GM12878 (cell line): ENCODE results near the gene JAML. TPM values are rescaled to one million over a fixed set of nuclear protein-coding genes. Genes with fewer than 3 reads are reported as not detected.

Experiments
- ATAC-seq: fragments of 200-7000 bp; cut with Tn5 transposase; 3 replicates; pipeline ENCODE4 v1.9.1; 2020; ENCODE audit warnings: mild to moderate bottlenecking, moderate library complexity
- BruUV-seq: library from RNA; stranded (reverse); fragments of 400-500 nt; replicated peaks from 2 replicates; lab custom pipeline; 2021; lab: Mats Ljungman, UMichigan
- CTCF ChIA-PET: fragments of 300-600 bp; sonication (Branson Sonifier 250); formaldehyde crosslinking; extraction: SDS; loops from one replicate; lab custom pipeline; 2021; ENCODE audit warnings: inconsistent platforms; lab: Yijun Ruan, JAX
- POLR2A ChIA-PET: fragments of 350-600 bp; formaldehyde crosslinking; extraction: SDS; loops from one replicate; lab custom pipeline; 2021; ENCODE audit warnings: inconsistent platforms; lab: Charles Lee
- RAD21 ChIA-PET: fragments of 300-600 bp; sonication (Branson Sonifier 250); formaldehyde crosslinking; loops from one replicate; lab custom pipeline; 2023; ENCODE audit warnings: antibody characterized with exemption; ENCODE audit not compliant: unreplicated experiment; lab: Charles Lee
- SMC1A ChIA-PET: fragments of 300-600 bp; sonication (Branson Sonifier 250); formaldehyde crosslinking; loops from one replicate; lab custom pipeline; 2023; ENCODE audit not compliant: unreplicated experiment, uncharacterized antibody; lab: Charles Lee
- DNase-seq: peaks from one replicate; pipeline ENCODE4 v3.0.0-alpha.2; 2011; ENCODE audit warnings: low read depth, low spot score
- FAIRE-seq: peaks from 3 replicates; lab custom pipeline; 2011; peaks lifted over from hg19 to GRCh38; lab: Jason Lieb, UNC
- H2AFZ ChIP-seq: 2 replicates; pipeline ENCODE4 v1.6.0; 2011; ENCODE audit warnings: low read depth, low read length, control low read depth; ENCODE audit not compliant: control insufficient read depth
- H3K27ac ChIP-seq: 2 replicates; pipeline ENCODE4 v1.5.1; 2011; ENCODE audit warnings: control low read depth; ENCODE audit not compliant: control insufficient read depth, insufficient read depth
- H3K27me3 ChIP-seq, 2 experiments: replicated peaks in 1 of 2; 2 replicates each; pipeline versions ENCODE4 v1.6.0 to v1.6.1; 2011; ENCODE audit warnings: low read length in 1 of 2; ENCODE audit not compliant: control insufficient read depth in 2 of 2, insufficient read depth in 2 of 2
- H3K36me3 ChIP-seq, 2 experiments: 2 replicates each; pipeline ENCODE4 v1.5.1; 2011; ENCODE audit warnings: low read length in 1 of 2; ENCODE audit not compliant: control insufficient read depth in 2 of 2, insufficient read depth in 2 of 2
- H3K4me1 ChIP-seq: 2 replicates; pipeline ENCODE4 v1.6.1; 2011; ENCODE audit warnings: mild to moderate bottlenecking, low read length, moderate library complexity, mixed read lengths; ENCODE audit not compliant: control insufficient read depth, insufficient read depth
- H3K4me2 ChIP-seq: 2 replicates; pipeline ENCODE4 v1.6.0; 2011; ENCODE audit warnings: control low read depth; ENCODE audit not compliant: control insufficient read depth, insufficient read depth
- H3K4me3 ChIP-seq: fragments of 200-600 bp; sonication (generic); 2 replicates; pipeline ENCODE4 v1.5.1; 2016
- H3K79me2 ChIP-seq: 2 replicates; pipeline ENCODE4 v1.6.0; 2011; ENCODE audit warnings: low read length; ENCODE audit not compliant: control insufficient read depth, insufficient read depth
- H3K9ac ChIP-seq: 2 replicates; pipeline ENCODE4 v1.8.0; 2011; ENCODE audit warnings: low read length, control low read depth, mixed read lengths; ENCODE audit not compliant: control insufficient read depth, insufficient read depth
- H3K9me3 ChIP-seq: replicated peaks from 3 replicates; pipeline ENCODE4 v1.5.1; 2011; ENCODE audit warnings: mild to moderate bottlenecking, low read length; ENCODE audit not compliant: control insufficient read depth, insufficient read depth
- H4K20me1 ChIP-seq: 2 replicates; pipeline ENCODE4 v1.6.0; 2011; ENCODE audit not compliant: control insufficient read depth, insufficient read depth
- BRCA1 ChIP-seq: IDR thresholded peaks from 2 replicates; pipeline ENCODE4 v1.6.1; 2011; ENCODE audit warnings: low read depth, low read length, improper control_type of control experiment
- CBX3 ChIP-seq: fragments of 200-600 bp; sonication (generic); IDR thresholded peaks from 2 replicates; pipeline ENCODE4 v1.6.1; 2016; ENCODE audit warnings: low read depth, borderline replicate concordance
- CREB1 ChIP-seq: IDR thresholded peaks from 2 replicates; pipeline ENCODE4 v1.6.1; 2012; ENCODE audit warnings: low read depth, mild to moderate bottlenecking, inconsistent platforms
- DPF2 ChIP-seq: fragments of 450-650 bp; IDR thresholded peaks from 2 replicates; pipeline ENCODE4 v1.6.1; 2017; ENCODE audit warnings: mild to moderate bottlenecking
- IKZF1 ChIP-seq: fragments of 450-650 bp; conservative IDR thresholded peaks from 2 replicates; pipeline ENCODE4 v1.6.1; 2017; ENCODE audit warnings: antibody characterized with exemption, mild to moderate bottlenecking
- LARP7 ChIP-seq: fragments of 450-650 bp; IDR thresholded peaks from 2 replicates; pipeline ENCODE4 v1.6.1; 2017; ENCODE audit warnings: mild to moderate bottlenecking
- MTA2 ChIP-seq: fragments of 450-650 bp; IDR thresholded peaks from 2 replicates; pipeline ENCODE4 v1.6.1; 2016; ENCODE audit warnings: low read depth, mild to moderate bottlenecking, moderate library complexity
- NFIC ChIP-seq: IDR thresholded peaks from 2 replicates; pipeline ENCODE4 v1.6.1; 2012; ENCODE audit warnings: low read depth, mild to moderate bottlenecking, inconsistent platforms, low read length, moderate library complexity
- NFXL1 ChIP-seq: fragments of 450-650 bp; IDR thresholded peaks from 2 replicates; pipeline ENCODE4 v1.6.1; 2017; ENCODE audit warnings: antibody characterized with exemption, mild to moderate bottlenecking, borderline replicate concordance
- NFYA ChIP-seq: IDR thresholded peaks from 2 replicates; pipeline ENCODE4 v1.6.1; 2011; ENCODE audit warnings: low read depth, mild to moderate bottlenecking, low read length, improper control_type of control experiment, borderline replicate concordance
- POLR2A ChIP-seq: IDR thresholded peaks from 2 replicates; pipeline ENCODE4 v1.6.1; 2011; ENCODE audit warnings: low read depth, mild to moderate bottlenecking, low read length
- POU2F2 ChIP-seq: IDR thresholded peaks from 3 replicates; pipeline ENCODE4 v1.6.1; 2011; ENCODE audit warnings: low read depth, mild to moderate bottlenecking, low read length, borderline replicate concordance
- SUPT20H ChIP-seq: IDR thresholded peaks from 2 replicates; pipeline ENCODE4 v1.6.1; 2011; ENCODE audit warnings: low read depth, mild to moderate bottlenecking, low read length, moderate library complexity, borderline replicate concordance; ENCODE audit not compliant: control insufficient read depth
- TCF3 ChIP-seq: IDR thresholded peaks from 2 replicates; pipeline ENCODE4 v1.6.1; 2012; ENCODE audit warnings: low read depth, mild to moderate bottlenecking, low read length, borderline replicate concordance; ENCODE audit not compliant: insufficient read depth
- ZNF622 ChIP-seq: fragments of 450-650 bp; IDR thresholded peaks from 2 replicates; pipeline ENCODE4 v1.6.1; 2017; ENCODE audit warnings: mild to moderate bottlenecking, inconsistent platforms
- WGBS: methylation state at CpG from one replicate; pipeline ENCODE4 v1.1.6; 2016; ENCODE audit warnings: low lambda C conversion rate; ENCODE audit not compliant: insufficient replicate concordance, insufficient coverage; ENCODE audit errors: missing lambda C conversion rate; 5-methylcytosine and 5-hydroxymethylcytosine counted together
- in situ Hi-C: fragments of 300-500 bp; cut with MboI; formaldehyde crosslinking; loops from 9 replicates; pipeline ENCODE4 v1.14.3; 2018; ENCODE audit warnings: mixed read lengths
- intact Hi-C: fragments of 100-400 bp; cut with micrococcal nuclease; formaldehyde crosslinking; loops from one replicate; pipeline ENCODE4 v1.14.2; 2022; ENCODE audit not compliant: unreplicated experiment
- polyA plus RNA-seq, 11 experiments: library from polyadenylated mRNA; depleted of rRNA in 4 of 11; unstranded in 6 of 11; stranded (reverse) in 5 of 11; fragments of >200 nt; fragmentation: Nextera tagmentation in 4 of 11; fragmentation: Illumina TruSeq in 1 of 11; extraction: Ambion mirVana in 4 of 11; extraction: Trizol in 1 of 11; gene quantifications; 1 replicate in 1 of 11; 2 replicates in 10 of 11; pipeline versions ENCODE4 v1.2.1 to v1.2.3, GENCODE V29; 2011 to 2016; ENCODE audit warnings: inconsistent platforms in 2 of 11, missing spikeins in 2 of 11, low read depth in 1 of 11
- total RNA-seq, 4 experiments: library from RNA; depleted of rRNA in 3 of 4; stranded (reverse); fragments of >200 nt in 3 of 4; fragmentation: Illumina TruSeq in 1 of 4; extraction: Trizol in 1 of 4; gene quantifications; 2 replicates each; pipeline versions ENCODE4 v1.2.1 to v1.2.3, GENCODE V29; 2013 to 2021
- TF ChIP-seq, protein P1 (sequence below): fragments of 450-650 bp; IDR thresholded peaks from 2 replicates; pipeline ENCODE4 v1.6.1; 2017; ENCODE audit warnings: borderline replicate concordance
- TF ChIP-seq, protein P2 (sequence below): IDR thresholded peaks from 2 replicates; pipeline ENCODE4 v1.6.1; 2012; ENCODE audit warnings: low read depth, low read length, improper control_type of control experiment
- TF ChIP-seq, protein P3 (sequence below): IDR thresholded peaks from 2 replicates; pipeline ENCODE4 v1.6.1; 2011; ENCODE audit warnings: low read depth, low read length, improper control_type of control experiment, borderline replicate concordance
- TF ChIP-seq, protein P4 (sequence below): IDR thresholded peaks from 2 replicates; pipeline ENCODE4 v1.6.1; 2011; ENCODE audit warnings: borderline replicate concordance, low read depth, mild to moderate bottlenecking, moderate library complexity, low read length; ENCODE audit not compliant: insufficient read depth, poor library complexity, severe bottlenecking

Gene JAML
- total and polyA plus RNA-seq, 10 of the 15 experiments (the other 5 are each of a cell fraction or from before 2014, with no cell fraction given) = 0.60 to 8.1 (median 3.5) TPM

DNA sequence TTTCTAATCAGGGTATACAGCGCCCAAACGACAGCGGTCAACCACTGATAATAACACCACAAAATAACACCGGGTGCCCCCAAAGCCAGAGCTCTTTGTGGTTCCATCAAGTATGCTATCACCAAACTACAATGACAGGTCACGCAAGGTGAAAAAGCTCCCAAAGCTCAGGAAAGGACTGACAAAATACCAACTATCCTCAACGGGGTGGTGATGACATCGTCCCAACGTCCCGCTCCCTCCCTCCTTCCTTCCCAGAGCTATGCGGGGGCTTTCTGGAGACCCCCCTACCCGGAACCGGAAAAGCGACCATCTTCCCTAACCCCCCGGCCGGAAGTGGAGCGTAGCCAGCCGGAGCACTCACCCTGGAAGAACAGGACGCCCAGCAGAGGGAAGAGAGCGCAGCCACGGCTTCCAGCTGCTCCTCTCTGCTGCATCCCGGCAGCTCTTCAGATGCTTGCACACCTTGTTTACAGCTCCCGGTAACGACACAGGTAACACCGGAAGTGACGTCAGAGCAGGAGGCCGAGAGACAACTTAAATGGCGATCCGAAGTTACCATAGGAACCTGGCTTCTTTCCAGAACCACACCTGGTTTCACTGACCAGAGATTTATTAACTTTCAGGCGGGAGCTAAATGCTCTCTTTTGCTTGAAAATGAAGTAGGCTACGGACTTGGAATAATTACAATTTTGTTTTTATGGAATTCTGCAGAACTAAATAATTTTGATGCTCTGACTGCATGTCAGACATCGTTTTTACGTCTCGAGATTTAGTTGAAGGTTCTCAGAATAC is 27.2 kb upstream of the JAML start, which contains the start of gene MPZL3:
TSS of gene MPZL3 (minus strand) at position 508 of the 795 bp plus-strand sequence. CDS start at position 437, 71 bp downstream.
- H2AFZ ChIP-seq = peak within 1 kb of the TSS; percentile 100
- H3K4me2 ChIP-seq = peak within 1 kb of the TSS; percentile 85
- no peaks in the 10 kb centered on the region; the same call in 1 of the 2 replicates for H3K79me2 ChIP-seq
- ATAC-seq (peak; percentile 81), DNase-seq (peak; percentile 85), FAIRE-seq (peak; percentile 96)
- intact Hi-C loops (loop anchor here (1.0 kb wide), 1 partner anchor 35 kb away; no protein-coding TSS in a partner anchor), in situ Hi-C loops (no loop called here)
- WGBS = 2% methylated on average over 33 of the region's 33 CpGs
- ChIA-PET RAD21 (interaction anchor here (0.6 to 1.6 kb wide), 11 partner anchors 10 to 107 kb away, joined by 3 to 11 read pairs (median 4); partner anchors contain the start of gene UBE4A), POLR2A (interaction anchor here (0.5 to 2.3 kb wide), 9 partner anchors 10 to 289 kb away, joined by 3 to 12 read pairs (median 4); partner anchors contain the start of gene KMT2A), CTCF (interaction anchor here (0.6 to 1.6 kb wide), 12 partner anchors 9 to 101 kb away, joined by 3 to 15 read pairs (median 4); partner anchors contain the start of gene MPZL2), SMC1A (interaction anchor here (0.7 to 2.3 kb wide), 16 partner anchors 11 to 1131 kb away, joined by 3 to 13 read pairs (median 3); partner anchors contain the start of gene JAML)
- H3K9me3 ChIP-seq = no peaks in the 10 kb centered on the region; the same call in 2 of the 3 replicates
- no peaks in the 10 kb centered on the region for H3K4me1 ChIP-seq
- no peaks in the 10 kb centered on the region for H4K20me1 ChIP-seq
- H3K36me3 ChIP-seq = no peaks in the 10 kb centered on the region
- TSS peak; percentile 95 for BruUV-seq
- H3K4me3 ChIP-seq = peak within 1 kb of the TSS; percentile 83
- H3K27me3 ChIP-seq = no peaks in the 10 kb centered on the region
- H3K9ac ChIP-seq = peak within 1 kb of the TSS; percentile 85
- peak within 1 kb of the TSS; percentile 87 for H3K27ac ChIP-seq
- TF ChIP-seq, protein P1, sequence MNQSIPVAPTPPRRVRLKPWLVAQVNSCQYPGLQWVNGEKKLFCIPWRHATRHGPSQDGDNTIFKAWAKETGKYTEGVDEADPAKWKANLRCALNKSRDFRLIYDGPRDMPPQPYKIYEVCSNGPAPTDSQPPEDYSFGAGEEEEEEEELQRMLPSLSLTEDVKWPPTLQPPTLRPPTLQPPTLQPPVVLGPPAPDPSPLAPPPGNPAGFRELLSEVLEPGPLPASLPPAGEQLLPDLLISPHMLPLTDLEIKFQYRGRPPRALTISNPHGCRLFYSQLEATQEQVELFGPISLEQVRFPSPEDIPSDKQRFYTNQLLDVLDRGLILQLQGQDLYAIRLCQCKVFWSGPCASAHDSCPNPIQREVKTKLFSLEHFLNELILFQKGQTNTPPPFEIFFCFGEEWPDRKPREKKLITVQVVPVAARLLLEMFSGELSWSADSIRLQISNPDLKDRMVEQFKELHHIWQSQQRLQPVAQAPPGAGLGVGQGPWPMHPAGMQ = no peak
- TF ChIP-seq, protein P2, sequence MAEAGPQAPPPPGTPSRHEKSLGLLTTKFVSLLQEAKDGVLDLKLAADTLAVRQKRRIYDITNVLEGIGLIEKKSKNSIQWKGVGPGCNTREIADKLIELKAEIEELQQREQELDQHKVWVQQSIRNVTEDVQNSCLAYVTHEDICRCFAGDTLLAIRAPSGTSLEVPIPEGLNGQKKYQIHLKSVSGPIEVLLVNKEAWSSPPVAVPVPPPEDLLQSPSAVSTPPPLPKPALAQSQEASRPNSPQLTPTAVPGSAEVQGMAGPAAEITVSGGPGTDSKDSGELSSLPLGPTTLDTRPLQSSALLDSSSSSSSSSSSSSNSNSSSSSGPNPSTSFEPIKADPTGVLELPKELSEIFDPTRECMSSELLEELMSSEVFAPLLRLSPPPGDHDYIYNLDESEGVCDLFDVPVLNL = no peak
- TF ChIP-seq NFIC = 0 out of 2 replicates have a peak, but pooled peaks have one; percentile 8
- no peak for TF ChIP-seq BRCA1
- TF ChIP-seq CREB1 = peak; percentile 88
- TF ChIP-seq ZNF622 = no peak
- no peak for TF ChIP-seq CBX3
- TF ChIP-seq NFYA = no peak
- TF ChIP-seq IKZF1 = peak; percentile 86
- no peak for TF ChIP-seq NFXL1
- TF ChIP-seq TCF3 = 0 out of 2 replicates have a peak, but pooled peaks have one; percentile 48
- no peak for TF ChIP-seq POU2F2
- TF ChIP-seq SUPT20H = no peak
- TF ChIP-seq, protein P3, sequence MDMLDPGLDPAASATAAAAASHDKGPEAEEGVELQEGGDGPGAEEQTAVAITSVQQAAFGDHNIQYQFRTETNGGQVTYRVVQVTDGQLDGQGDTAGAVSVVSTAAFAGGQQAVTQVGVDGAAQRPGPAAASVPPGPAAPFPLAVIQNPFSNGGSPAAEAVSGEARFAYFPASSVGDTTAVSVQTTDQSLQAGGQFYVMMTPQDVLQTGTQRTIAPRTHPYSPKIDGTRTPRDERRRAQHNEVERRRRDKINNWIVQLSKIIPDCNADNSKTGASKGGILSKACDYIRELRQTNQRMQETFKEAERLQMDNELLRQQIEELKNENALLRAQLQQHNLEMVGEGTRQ = no peak
- peak; percentile 80 for TF ChIP-seq POLR2A
- TF ChIP-seq LARP7 = peak; percentile 61; the same call in 1 of the 2 replicates
- peak; percentile 68; the same call in 1 of the 2 replicates for TF ChIP-seq DPF2
- TF ChIP-seq MTA2 = peak; percentile 78
- TF ChIP-seq, protein P4, sequence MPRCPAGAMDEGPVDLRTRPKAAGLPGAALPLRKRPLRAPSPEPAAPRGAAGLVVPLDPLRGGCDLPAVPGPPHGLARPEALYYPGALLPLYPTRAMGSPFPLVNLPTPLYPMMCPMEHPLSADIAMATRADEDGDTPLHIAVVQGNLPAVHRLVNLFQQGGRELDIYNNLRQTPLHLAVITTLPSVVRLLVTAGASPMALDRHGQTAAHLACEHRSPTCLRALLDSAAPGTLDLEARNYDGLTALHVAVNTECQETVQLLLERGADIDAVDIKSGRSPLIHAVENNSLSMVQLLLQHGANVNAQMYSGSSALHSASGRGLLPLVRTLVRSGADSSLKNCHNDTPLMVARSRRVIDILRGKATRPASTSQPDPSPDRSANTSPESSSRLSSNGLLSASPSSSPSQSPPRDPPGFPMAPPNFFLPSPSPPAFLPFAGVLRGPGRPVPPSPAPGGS = no peak
